HEK293T (cell line): ENCODE measurements around the gene IL25.

ENCODE experiments used
- ARNT ChIP-seq: fragments of 450-650 bp; IDR thresholded peaks from 2 replicates; pipeline ENCODE4 v1.6.1; 2017; ENCODE audit warnings: mild to moderate bottlenecking
- BHLHE40 ChIP-seq: fragments of 450-650 bp; IDR thresholded peaks from 2 replicates; pipeline ENCODE4 v1.6.1; 2016; ENCODE audit warnings: mild to moderate bottlenecking, moderate library complexity, borderline replicate concordance
- FOXK2 ChIP-seq: fragments of 450-650 bp; IDR thresholded peaks from 2 replicates; pipeline ENCODE4 v1.6.1; 2016; ENCODE audit warnings: mild to moderate bottlenecking
- NFRKB ChIP-seq: fragments of 450-650 bp; IDR thresholded peaks from 2 replicates; pipeline ENCODE4 v1.6.1; 2016; ENCODE audit warnings: mild to moderate bottlenecking, moderate library complexity
- SP1 ChIP-seq: fragments of 450-650 bp; IDR thresholded peaks from 2 replicates; pipeline ENCODE4 v1.6.1; 2017
- SUZ12 ChIP-seq: fragments of 450-650 bp; IDR thresholded peaks from 2 replicates; pipeline ENCODE4 v1.6.1; 2016; ENCODE audit warnings: mild to moderate bottlenecking

GRCh38 chr14:23388996-23389395 is 16.4 kb downstream of the IL25 start:
- no peak for TF ChIP-seq NFRKB
- TF ChIP-seq SP1 = no peak
- TF ChIP-seq FOXK2 = no peak
- TF ChIP-seq ARNT = no peak
- TF ChIP-seq BHLHE40 = no peak
- TF ChIP-seq SUZ12 = no peak
